ENCODE measurements around the gene MFAP4.

Gene MFAP4, protein sequence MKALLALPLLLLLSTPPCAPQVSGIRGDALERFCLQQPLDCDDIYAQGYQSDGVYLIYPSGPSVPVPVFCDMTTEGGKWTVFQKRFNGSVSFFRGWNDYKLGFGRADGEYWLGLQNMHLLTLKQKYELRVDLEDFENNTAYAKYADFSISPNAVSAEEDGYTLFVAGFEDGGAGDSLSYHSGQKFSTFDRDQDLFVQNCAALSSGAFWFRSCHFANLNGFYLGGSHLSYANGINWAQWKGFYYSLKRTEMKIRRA

DNA sequence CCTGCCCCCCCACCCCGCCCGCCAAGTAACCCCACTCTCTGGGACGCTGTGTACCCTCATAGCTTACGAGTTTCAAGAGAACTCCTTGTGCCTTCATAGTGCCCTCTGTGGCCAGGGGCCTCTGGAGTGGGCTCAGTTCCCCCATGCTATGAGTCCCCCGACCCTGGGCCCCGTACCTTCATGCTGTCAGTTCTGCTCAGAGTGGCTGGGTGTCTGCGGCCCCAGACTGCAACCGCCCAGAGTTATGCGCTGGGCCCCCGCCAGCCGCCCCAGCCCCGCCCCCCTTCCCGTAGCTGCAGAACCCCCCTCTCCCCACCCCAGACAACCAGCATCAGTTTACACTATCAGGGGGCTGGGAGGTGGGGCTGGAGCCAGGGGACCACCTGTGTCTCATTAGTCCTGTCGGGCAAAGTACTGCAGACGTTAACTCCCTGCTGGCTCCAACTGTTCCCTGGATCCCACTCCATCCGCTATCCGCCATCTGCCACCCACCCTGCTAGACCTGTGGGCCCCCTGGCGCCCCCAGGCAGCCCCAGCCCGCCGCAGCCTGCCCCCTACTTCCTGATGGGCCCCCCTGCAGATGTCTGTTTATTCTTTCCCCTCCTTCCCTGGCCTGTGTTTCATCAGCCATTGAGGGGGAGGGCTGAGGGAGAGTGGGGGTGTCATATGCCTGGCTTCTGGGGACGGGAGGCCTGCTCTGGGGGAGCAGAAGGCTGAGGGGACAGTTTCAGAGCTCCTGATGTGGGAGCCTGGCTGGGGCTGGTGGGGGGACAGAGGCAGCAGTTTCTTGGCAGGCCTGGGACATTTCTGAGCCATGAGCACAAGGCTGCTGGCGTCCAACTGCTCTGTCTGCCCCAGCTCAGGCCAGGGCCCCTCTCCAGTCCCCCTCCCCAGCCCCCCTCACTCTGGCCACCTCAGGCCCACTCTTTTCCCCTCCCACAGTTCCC, at the start of gene MFAP4:
TSS of gene MFAP4 (minus strand) at position 217 of the 947 bp plus-strand sequence. CDS start at position 182, 35 bp downstream.
- no peak for DNase-seq

DNA sequence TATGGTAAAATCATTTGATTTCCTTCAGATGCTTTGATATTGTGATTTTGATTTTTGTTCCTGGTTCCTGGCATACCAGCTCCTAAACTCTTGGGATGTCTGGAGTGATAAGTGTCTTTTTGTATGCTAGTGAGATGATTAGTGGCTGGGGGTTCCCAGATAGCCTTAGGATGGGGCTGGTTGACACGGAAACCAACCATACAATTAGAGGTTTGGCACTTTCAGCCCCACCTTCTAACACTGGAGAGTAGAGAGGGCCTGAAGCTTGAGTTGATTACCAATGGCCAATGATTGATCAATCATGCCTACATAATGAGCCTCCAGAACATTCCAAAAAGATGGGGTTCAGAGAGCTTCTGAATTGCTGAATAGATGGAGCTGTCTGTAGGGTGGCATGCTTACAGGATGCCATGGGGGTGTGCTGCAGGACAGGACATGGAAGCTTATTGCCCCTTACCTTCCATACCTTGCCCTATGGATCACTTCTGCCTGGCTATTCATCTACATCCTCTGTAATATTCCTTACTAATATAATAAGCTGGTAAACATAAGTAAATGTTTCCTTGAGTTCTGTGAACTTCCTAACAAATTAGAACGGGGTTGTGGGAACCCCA, 46.8 kb upstream of the MFAP4 start:
- DNase-seq: no peak

DNA sequence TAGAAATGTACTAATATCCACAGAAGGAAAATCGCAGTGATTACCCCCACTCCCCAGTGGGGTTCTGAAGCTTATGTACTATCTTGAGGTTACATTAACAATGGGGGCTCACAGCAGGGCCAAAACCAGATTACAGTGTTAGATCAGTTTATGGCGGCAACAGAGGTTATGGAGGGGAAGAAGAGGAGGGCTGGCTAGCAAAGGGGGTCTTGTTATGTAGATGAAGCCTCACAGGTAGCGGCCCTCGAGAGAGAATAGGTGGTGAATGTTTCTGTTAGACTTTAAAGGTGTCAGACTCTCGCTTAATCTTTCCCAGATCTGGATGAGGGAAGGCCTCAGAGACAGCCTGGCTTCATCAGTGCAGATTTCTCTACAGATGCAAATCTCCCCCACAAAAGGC, 46.3 kb upstream of the MFAP4 start:
- no peak for DNase-seq

DNA sequence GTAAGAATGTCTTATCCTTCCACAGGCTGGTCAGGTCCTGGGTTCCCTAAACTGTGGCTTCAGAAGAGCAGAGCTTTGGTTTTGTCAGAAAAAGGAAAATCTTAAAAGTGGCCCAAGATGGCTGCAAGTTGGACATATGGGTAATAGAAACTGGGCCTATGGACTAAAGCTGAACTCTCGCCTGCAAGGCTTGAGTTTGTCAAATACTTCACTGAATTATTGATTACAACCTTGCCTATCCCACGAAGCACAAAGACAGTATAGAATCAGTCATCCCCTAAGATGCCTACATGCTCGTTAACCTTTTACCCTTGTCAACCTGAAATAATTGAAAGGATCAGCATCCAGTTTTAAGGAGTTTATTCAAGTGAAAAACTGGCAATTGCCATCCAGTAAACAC, 44.7 kb upstream of the MFAP4 start:
- DNase-seq: no peak

DNA sequence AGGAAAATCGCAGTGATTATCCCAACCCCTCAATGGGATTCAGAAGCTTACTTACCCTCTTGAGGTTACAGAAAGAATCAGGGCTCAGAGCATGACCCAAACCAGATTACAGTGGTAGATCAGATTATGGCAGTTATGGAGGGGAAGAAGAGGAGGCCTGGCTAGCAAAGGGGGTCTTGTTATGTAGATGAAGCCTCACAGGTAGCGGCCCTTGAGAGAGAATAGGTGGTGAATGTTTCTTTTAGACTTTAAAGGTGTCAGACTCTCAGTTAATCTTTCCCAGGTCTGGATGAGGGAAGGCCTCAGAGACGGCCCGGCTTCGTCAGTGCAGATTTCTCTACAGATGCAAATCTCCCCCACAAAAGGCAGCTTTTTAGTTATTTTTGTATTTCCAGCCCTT, 39.6 kb upstream of the MFAP4 start:
- no peak for DNase-seq

DNA sequence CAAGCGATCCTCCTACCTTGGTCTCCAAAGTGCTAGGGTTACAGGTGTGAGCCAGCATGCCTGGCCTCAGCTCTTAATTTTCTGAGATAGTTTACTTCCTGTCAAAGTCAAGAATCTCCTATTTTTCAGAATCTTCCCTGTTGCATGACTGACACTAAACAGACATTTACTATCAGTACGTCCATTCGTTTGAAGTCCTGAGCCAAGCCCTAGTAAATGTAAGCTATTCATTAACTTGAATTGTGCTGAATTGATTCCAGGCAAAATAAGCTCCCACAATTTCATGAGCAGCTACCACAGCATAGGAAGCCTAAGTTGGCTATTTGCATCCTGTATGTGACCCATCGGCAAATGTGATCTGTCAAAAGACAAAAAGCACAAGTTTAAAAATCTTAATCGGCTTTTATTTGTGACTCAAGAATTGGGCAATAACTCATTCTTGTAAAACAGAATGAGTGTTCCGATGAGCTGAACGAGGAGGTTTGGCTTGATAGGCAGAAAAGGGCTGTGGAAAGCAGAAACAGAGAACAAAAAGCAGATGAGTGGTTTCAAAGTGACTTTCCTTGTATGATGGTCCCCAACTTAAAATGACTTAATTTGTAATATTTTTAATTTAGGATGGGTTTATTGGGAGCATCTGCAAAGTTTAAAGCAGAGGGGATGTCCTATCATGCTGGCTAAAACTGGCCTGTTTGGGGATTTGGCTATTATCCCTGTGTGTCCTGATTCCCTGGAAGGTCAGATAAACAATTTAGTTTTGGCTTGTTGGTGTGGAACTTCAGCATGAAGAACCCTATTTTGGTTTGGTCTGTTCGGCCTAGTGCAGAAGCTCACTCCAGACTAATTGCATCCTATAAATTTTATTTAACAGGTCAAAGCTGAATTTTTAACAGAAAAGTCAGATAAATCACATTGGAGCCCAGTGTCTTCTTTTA, 38.2 kb upstream of the MFAP4 start:
- no peak for DNase-seq

DNA sequence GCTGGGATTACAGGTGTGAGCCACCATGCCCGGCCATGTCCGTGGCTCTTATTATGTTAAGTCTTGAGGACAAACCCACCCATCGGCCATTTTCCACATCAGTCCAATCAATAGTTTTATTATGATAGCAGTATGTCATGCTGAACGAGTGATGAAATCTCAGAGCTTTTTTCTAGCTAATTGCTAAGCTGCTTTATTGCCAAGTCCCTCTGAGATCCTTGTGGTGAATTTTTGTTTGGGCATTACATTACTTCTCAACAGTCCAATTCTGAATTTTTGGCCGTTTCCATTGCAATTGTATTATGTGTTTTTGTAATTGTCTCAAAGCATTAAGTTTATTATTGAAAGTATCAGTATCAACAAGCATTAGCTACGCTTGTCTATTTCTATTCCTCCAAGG, 34.9 kb upstream of the MFAP4 start:
- DNase-seq: no peak

DNA sequence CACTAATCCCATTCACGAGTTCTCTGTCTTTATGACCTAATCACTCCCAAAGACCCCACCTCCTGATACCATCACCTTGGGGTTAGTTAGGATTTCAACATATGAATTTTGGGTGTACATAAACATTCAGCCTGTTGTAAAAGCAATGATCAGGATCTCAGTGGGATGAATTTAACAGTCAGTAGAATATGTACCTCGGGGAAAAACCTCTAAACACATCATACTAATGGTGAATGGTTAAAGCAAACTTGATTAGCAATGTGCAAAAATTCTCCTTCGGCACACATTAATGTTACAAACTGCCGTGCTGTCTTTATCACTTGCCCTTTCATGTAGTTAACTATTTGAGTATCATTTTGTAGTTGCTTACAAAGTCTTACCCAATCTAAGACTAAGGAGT, 34.2 kb upstream of the MFAP4 start:
- no peak for DNase-seq

DNA sequence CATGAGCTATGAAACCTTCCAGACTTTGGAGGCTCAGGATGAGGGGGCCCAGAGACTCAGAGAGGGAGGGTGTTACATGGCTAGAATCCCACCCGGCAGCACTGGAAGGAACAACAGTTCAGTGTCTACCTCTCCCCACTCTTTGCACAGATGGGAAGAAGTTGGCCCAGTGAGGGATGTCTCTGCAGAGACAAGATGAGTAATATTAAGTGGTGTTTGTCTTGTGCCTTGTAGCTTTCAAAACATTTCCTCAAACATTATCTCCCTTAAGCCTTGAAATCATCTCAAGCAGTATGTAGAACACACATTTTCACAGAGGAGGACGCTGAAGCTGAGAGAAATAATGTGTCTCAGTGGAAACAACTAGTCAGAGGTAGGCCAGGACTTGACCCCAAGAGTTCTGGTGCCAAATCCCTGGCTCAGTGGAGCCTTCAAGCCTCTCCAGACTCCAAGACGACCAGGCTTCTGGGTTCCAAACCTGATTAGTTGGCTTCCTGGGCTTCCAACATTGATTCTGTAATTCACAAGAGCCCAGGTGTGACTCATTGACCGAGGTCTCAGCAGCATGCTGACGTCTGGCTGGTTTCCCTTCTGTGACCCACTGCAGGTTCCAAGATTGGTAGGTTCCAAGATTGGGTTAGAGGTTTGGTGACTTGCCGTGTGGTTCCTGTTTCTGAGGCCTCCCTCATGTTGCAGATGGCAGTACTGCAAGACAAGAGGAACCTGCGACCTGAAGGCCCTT, 31.4 kb upstream of the MFAP4 start:
- no peak for DNase-seq

DNA sequence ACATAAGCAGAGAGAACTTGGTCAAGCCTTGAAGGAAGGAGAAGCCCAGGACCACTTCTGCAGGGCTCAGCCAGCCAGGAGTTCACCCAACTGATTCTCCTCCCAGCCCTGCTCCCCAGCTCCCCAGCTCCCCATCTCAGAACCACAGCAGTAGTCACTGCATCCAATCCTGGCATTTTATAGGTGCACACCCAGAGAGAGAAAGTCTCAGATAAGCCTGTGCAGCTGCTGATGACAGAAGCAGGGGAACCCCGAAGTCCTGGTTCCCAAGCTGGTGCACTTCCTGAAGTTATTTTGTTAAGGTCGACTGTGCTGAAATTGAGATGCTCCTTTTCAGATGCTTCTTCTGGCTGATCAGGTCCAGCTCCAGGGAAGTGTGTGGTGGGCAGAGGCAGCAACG, 30.6 kb upstream of the MFAP4 start:
- DNase-seq: no peak

DNA sequence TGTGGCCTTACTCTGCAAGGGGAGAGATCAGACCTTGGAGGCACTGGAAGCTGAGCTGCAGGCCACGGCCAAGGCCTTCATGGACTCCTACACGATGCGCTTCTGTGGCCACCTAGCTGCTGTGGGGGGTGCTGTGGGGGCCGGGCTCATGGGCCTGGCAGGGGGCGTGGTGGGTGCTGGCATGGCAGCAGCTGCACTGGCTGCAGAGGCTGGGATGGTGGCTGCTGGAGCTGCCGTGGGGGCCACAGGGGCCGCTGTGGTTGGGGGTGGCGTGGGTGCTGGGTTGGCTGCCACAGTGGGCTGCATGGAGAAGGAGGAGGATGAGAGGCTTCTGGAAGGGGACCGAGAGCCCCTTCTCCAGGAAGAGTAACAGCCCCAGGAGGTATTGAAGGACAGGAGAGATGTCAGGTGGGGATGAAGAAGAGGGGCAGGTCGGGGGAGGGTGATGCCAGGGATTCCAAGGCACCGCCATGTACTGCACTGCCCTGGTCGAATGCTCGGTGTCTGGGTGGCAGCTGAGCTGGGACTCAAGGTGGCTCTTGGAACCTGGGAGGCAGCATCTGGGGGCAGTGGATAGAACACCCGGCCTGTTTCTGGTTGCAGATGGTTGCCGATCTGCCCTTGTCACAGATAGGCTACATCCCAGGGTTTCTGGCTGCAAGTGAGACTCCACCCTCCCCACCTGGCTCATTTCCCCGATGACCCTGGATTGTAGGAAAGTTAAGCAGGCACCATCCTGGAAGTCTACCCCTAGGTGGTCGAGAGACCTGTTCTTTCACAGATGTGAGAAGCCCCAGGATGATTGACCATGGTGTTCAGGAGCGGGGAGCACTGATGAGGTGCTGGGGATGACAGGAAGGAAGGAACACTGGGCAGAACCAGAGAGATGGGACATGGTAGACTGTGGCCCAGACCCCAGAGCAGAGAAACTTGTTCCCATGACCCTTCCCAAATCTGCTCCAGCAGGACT, 29.1 kb upstream of the MFAP4 start:
- DNase-seq: no peak

DNA sequence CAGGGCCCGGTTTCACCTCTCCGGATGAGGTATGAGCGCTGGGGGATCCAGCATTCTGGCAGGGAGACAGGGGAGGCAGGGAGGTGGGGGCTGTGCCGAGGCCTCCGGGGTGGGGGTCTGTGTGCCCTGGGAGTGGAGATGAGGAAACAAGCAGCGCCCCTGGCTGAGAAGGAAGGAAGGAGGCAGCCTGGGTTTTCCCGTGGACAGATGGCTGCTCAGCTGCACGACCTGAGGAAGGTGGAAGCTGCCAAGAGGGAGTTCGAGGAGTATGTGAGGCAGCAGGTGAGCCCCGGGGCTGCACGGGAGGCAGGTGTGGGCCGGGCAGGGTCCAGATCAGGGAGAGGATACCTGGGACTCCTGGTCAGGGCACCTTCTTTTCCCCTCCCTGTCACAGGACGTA, 28.3 kb upstream of the MFAP4 start:
- no peak for DNase-seq

DNA sequence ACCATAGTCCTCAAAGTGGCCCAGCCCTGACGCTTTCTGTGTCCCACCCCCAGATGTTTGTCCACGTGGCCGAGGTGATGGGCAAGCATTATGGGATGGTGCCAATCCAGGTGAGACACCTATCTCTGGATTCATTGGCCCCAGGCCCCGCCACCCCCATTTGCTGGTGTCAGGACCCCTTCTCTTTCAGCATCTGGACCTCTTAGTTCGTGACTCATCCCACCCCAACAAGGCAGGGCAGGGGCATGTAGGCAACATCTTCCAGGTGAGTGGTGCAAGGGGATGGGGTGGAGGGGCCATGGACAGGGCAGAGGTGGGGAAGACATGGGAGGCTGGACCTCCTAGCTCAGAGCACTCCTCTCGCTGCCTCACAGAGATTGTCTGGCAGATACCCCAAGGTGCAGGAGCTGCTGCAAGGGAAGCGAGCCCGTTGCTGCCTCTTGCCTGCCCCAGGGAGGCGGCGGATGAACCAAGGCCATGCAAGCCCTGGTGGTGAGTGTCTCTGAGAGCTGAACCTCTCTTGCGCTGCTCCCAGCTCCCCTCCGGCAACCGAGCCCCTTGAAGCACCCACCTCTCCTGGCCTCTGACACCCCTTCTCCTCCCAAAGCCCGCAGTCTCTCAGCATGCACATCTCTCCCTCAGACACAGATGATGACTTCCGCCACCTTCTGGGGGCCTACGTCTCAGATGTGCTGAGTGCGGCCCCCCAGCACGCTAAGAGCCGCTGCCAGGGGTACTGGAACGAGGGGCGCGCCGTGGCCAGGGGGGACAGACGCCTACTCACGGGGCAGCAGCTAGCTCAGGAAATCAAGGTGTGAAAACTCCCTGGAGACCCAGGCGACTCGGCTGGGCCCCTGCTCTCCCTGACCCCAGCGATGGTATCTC, 27.6 kb upstream of the MFAP4 start:
- no peak for DNase-seq

DNA sequence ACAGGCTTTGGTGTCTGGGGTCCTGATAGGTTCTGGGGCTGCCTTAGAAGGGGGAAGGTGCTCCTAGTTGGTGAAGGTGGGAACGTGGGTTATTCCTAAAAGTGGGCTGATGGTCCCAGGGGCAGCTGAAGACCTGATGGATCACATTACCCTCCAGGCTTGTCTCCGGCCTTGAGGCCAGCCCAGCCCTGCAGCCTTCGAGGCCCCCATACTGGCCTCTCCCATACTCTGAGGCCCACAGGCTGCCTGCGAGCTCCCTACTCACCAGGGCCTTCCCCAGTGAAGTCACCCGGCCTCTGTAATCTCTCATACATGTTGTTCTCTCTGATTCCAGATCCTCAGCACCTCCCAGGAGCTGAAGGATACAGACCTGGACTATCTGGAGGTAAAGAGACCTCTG, 26.8 kb upstream of the MFAP4 start:
- DNase-seq: no peak

DNA sequence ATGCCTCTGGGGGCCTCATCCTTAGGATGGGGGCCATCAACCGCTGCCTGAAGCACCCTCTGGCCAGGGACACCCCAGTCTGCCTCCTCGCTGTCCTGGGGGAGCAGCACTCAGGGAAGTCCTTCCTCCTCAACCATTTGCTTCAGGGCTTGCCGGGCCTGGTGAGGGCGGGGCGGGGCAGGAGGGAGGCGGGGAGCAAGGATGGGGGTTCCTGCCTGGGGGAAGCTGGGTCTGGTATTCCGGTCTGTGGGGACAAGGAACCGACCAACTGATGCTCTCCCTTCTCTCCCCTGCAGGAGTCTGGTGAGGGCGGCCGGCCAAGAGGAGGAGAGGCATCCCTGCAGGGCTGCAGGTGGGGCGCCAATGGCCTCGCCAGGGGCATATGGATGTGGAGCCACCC, 26.0 kb upstream of the MFAP4 start:
- no peak for DNase-seq

DNA sequence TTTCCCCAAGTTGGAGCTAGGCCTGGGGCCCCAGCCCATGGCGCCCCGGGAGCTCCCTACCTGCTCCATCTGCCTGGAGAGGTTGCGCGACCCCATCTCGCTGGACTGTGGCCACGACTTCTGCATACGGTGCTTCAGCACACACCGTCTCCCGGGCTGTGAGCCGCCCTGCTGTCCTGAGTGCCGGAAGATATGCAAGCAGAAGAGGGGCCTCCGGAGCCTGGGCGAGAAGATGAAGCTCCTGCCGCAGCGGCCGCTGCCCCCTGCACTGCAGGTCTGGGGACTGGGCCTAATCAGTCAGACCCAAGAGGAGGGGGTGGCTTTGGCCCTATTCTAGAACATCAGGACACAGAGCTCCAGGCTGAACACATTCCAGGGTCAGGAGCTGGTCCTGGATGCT, 25.5 kb upstream of the MFAP4 start:
- DNase-seq: no peak

DNA sequence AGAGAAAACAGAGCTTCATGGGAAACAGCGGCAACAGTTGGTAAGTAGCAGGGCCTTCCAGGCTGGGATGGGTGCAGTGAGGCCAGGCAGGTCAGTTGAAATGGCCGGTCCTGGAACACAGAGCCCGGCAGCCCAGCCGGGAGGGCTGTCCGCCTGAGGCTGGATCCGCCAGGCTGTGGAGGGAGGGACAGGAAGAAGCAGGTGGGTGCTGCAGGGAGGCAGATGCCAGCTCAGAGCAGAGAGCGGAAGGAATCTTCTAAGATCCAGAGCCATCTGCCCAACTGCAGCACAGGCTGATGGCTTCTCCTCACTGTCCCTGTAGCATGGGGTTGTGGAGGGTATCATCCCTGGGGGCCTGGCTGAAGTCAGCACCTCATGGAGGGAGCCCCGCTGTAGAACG, 24.6 kb upstream of the MFAP4 start:
- no peak for DNase-seq

DNA sequence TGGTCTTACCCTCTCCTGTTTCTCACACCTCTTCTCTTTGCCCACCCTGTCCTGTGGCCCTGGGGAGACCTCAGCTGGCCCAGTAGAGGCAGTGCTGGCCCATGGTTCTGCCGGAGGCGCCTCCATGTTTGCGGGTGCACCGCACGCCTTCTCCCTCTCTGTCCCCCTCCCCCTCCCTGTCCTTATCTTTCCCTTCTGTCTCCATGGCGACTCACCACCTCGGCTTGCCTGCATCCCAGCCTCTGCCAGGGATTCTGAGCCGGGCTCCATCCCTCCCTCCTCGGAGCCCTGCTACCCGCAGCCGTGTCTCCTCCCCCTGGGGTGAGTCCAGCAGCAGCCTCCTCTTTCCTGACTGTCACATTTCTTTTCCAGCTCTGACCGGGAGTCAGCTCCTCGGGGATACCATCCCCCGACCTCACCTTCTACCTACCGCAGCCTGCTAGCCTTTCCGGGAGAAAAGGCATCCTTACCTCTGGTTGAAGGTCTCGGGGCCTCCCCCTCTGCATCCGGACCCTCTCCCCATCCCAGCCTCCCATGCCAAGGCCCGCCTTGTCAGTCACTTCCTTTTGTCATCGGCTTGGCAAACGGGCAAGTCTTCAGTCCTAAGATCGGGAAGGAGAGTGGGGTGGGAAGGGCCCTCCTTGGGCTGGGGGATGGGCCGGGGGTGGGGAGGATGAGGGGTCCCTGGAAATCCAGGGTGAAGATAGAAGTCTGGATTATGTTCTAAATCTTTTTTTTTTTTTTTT, 24.1 kb upstream of the MFAP4 start, which contains the start of gene RNF112:
TSS of gene RNF112 (plus strand) at position 358 of the 746 bp plus-strand sequence. CDS start at position 535, 177 bp downstream.
- no peak for DNase-seq

DNA sequence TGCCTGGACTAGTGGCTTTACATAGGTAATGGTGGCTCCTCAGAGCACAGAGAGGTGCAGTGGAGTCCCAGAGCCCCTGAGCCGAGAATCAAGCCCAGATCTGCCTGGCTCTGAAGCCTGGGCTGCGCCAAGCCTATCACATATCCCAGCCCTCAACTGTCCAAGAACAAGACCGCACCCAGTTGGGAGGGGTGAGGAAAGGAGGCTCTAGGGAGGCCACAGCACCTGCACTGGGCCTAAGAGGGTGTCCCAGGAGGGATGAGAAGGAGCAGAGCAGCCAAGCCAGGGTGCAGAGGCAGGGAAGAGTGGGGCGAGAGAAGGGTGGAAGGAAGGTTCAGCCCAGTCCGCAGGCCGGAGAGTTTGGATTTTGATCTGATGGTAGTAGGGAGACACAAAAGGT, 23.1 kb upstream of the MFAP4 start:
- no peak for DNase-seq
